ENCODE results near the gene OGDH. TPM values are rescaled to one million over a fixed set of nuclear protein-coding genes. Genes with fewer than 3 reads are reported as not detected.

The OGDH gene
- total and polyA plus RNA-seq, 8 donors = 46.6 to 184 (median 56.1) TPM

GRCh38 chr7:44625526-44626471 lies 19.4 kb downstream of the OGDH start:
- Histone ChIP-seq H3K27ac (no peak overlapping the region), H3K9me3 (no peaks in the 10 kb centered on the region), H3K4me1 (peaks cover 19 to 74% of the 10 kb centered on the region in 2 donors), H3K4me3 (no peak overlapping the region), H3K36me3 (peaks cover 0 to 38% of the 10 kb centered on the region in 2 donors), H3K27me3 (no peaks in the 10 kb centered on the region)
- no peak for DNase-seq
- intact Hi-C loops (cut with DNase I) = no loop called here
- peak; percentile 41 for ATAC-seq
- no peak for TF ChIP-seq CTCF (IDR thresholded peaks at IDR 0.05)

GRCh38 chr7:44626620-44627019 lies 20.2 kb downstream of the OGDH start:
- ATAC-seq = no peak
- intact Hi-C loops (cut with DNase I) = no loop called here
- H3K4me3 ChIP-seq = no peak overlapping the region
- no peak overlapping the region for H3K27ac ChIP-seq
- no peaks in the 10 kb centered on the region for H3K9me3 ChIP-seq
- no peak for TF ChIP-seq CTCF (IDR thresholded peaks at IDR 0.05)
- H3K27me3 ChIP-seq = no peaks in the 10 kb centered on the region
- H3K4me1 ChIP-seq = peaks cover 22 to 74% of the 10 kb centered on the region in 2 donors
- DNase-seq = no peak
- peaks cover 0 to 38% of the 10 kb centered on the region in 2 donors for H3K36me3 ChIP-seq

- Histone ChIP-seq H3K36me3 (peaks cover 0 to 31% of the 10 kb centered on the region in 2 donors), H3K27me3 (no peaks in the 10 kb centered on the region), H3K9me3 (no peaks in the 10 kb centered on the region), H3K27ac (peak overlapping the region; percentile 74 to 91), H3K4me3 (no peak overlapping the region), H3K4me1 (peaks cover 45 to 82% of the 10 kb centered on the region in 2 donors)
- intact Hi-C loops (cut with DNase I) = no loop called here
- no peak for TF ChIP-seq CTCF (IDR thresholded peaks at IDR 0.05)
- no peak for DNase-seq
- peak; percentile 34 for ATAC-seq
Observed at GRCh38 chr7:44629829-44630522, 23.5 kb downstream of the OGDH start.

GRCh38 chr7:44630792-44631457 lies 24.5 kb downstream of the OGDH start:
- TF ChIP-seq CTCF (IDR thresholded peaks at IDR 0.05) = no peak
- H3K4me3 ChIP-seq = no peak overlapping the region
- peaks cover 49 to 85% of the 10 kb centered on the region in 2 donors for H3K4me1 ChIP-seq
- intact Hi-C loops (cut with DNase I) = no loop called here
- no peaks in the 10 kb centered on the region for H3K27me3 ChIP-seq
- H3K36me3 ChIP-seq = peaks cover 0 to 22% of the 10 kb centered on the region in 2 donors
- peak; percentile 7 for ATAC-seq
- H3K9me3 ChIP-seq = no peaks in the 10 kb centered on the region
- peak overlapping the region; percentile 74 to 91 for H3K27ac ChIP-seq
- DNase-seq = no peak
